CD1c-positive myeloid dendritic cell (primary cell): ENCODE data around the gene ABCA8.
"Not testable (repeated sequence)": the region's sequence is repeated elsewhere in the genome, so short reads cannot be mapped to it uniquely, and the experiment has no call there.

ENCODE experiments used
- DNase-seq: peaks from one replicate; pipeline ENCODE4 v3.0.0-alpha.2; 2016; ENCODE audit errors: extremely low spot score

ABCA8 gene

DNA sequence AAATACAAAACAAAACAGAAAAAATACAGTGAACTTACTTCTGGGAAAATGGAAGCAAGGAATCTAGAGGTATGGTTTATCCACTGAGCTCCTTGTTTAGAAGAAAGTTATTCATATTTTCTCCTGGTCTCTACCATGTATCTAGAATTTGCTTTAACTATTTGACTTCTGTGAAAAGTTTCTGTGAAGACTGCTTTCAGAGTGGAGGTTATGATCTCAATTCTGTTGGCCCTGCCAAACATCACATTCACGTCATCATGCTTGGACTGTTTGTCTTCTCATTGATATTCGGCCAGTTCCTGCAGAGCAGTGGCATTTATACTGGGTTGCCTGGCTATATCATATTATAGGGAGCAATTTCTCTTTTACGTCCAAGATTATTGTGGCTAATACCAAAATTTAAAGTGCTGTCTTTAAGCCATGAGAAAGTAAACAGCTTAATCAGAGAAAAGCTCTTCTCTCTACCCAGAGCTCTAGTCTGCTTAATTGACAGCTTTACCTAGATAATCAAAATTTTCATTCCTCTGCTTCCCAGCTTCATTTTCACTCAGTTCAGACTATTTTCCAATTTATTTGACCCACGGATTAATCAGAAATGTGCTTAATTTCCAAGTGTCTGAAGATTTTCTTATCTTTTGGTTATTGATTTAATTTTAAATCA is at the start of gene ABCA8:
Gene ABCA8, minus strand, starts transcription at position 212 of the 661 bp plus-strand sequence. CDS start 13,358 bp downstream, outside the sequence.
- DNase-seq, result no peak

- DNase-seq, result not testable (repeated sequence)
Observed at GRCh38 chr17:69004759-69005158, 49.6 kb upstream of the ABCA8 start.

DNA sequence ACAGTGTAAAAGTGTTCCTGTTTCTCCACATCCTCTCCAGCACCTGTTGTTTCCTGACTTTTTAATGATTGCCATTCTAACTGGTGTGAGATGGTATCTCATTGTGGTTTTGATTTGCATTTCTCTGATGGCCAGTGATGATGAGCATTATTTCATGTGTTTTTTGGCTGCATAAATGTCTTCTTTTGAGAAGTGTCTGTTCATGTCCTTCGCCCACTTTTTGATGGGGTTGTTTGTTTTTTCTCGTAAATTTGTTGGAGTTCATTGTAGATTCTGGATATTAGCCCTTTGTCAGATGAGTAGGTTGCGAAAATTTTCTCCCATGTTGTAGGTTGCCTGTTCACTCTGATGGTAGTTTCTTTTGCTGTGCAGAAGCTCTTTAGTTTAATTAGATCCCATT is 44.6 kb upstream of the ABCA8 start:
- not testable (repeated sequence) for DNase-seq

DNA sequence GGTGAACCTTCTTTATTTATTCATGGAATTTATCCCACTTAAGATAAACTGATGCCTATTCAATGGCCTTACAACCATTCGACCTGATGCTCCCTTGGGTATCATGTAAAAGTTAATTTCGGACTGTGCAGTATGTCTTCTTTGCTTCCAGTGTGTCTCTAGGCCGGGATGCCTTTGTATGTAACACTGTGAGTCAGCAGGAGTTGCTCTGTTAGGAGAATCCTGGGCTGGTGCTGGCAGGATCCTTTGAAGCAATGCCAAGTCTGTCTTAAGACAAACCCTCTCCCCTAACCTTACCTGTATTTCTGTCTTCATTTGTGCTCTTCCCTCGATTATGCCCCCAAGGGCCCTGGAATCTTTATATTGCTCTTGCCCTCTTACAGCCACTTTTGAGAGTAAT is 37.9 kb upstream of the ABCA8 start:
- no peak for DNase-seq

DNA sequence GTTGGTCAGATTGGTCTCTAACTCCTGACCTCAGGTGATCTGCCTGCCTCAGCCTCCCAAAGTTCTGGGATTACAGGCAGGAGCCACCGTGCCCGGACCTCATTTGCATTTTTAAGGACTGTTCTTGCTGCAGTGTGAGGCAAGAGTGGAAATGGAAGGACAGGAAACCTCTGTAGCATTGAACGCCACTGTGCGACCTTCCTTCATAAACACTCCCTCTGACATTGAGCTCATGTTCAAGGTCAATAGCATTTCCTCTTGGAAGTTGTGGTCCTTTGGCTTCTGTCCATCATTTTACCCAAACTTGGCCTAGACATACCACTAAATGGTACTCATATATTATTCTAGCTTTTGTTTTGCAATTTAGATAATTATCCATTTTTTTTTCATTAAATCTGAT is 32.8 kb upstream of the ABCA8 start:
- DNase-seq, result no peak

GRCh38 chr17:68981288-68981687 is 26.1 kb upstream of the ABCA8 start:
- DNase-seq, result peak; percentile 3

DNA sequence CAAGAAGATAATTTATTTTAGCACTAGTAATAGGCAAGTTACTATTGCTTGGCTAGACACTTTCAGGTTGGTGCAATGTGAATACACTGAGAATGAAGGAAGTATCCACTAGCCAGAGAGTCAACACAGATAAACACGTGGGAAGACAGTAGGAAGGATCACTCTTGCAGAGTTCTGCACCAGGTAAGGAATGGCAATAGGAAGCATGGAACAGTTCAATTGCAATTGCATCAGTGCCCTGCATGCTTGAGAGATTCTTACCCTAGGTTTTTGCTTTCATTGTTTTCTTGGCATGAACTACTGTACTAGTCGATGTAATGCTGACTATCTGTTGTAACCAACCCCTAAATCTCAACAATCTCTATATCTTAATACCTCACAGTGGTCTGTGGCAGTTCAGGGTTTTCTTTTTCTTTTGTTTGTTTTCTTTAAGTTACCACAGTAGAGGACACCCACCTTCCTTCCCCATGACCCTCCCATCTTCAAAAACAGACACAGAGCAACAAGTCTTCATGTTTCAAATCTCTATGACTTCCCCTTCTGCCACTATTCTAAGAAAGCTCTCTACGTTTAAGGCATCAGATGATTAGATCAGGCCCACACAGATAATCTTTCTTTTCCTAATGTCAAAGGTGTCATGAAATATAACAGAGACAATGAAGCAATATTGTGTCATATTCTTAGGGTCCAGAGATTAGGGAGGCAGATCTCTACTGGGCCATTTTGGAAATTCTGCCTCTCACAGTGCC is 18.1 kb upstream of the ABCA8 start:
- peak; percentile 19 for DNase-seq

DNA sequence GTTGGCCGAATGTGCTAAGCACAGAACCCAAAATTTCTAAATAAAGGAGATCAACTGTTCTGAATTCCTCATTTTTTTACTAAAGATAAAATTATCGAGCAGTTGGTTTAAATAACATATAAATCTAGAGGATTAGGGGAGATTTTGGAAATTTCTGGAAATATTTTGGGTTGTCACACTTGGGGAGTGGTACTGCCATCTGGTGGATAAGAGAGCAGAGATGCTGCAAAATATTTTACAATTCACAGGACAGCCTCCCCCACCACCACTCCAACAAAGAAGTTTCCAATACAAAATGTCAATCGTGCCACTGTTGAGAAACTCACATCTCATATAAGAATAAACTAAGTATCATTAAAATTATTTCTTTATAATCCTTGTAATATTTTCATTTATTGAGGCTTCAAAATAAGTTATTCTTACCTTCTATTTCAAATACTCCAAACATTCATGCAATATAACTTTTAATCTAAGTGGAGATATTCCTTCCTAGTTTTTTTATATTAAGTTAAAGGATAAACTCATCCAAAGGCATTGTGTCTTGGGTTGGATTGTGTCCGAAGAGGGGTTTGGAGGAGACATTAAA is 17.0 kb upstream of the ABCA8 start:
- DNase-seq, result peak; percentile 30

DNA sequence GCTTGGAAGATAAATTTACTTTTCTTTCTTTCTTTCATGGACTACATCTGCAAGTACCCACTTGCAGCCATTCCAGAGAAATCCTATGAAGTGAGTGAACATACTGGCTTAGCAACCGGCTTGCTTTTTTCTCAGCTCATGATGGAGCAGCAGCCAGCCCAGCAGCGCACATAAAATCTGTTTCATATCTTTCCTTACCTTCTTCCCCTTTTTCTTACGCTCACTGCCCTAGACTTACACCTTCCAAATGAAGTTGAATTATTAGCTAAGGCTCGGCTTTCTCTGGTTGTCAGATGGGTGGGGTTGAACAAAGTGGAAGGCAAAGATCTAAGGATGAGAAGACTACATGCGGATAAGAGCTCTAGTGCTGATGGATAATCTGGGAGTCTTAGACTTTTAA is 13.9 kb upstream of the ABCA8 start:
- peak; percentile 5 for DNase-seq

- DNase-seq, result no peak
Observed at GRCh38 chr17:68963958-68964357, 8.8 kb upstream of the ABCA8 start.

DNA sequence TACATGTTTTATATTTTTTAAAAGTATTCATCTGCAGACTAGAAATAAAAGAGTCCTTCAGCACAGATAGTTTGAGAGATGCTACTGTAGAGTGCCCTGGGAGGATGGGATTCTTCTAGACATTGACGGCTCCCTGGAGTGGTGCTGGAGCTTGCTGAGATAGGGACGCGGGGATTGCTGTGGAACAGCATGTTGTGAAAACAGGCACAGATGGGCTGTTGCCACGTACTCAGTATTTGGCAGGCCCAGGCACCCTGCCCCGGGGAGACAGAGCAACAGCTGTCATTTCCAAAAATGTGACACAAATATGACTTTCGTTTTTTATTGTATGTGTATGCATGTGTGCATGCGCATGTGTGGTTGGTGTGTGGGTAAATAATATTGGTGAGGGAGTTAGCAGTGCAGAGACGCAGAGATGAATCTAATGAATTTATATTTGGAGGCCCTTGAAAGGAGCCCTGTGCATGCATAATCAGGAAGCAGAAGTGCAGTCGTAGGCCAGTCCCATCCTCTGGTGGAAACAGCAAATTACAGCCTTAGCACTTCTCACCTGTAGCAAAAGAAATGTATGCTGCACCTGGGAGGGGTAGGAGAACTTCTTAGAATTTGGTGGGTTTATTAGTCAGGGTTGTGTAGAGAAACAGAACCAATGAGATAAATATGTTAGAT is 6.2 kb upstream of the ABCA8 start:
- DNase-seq, result no peak

DNA sequence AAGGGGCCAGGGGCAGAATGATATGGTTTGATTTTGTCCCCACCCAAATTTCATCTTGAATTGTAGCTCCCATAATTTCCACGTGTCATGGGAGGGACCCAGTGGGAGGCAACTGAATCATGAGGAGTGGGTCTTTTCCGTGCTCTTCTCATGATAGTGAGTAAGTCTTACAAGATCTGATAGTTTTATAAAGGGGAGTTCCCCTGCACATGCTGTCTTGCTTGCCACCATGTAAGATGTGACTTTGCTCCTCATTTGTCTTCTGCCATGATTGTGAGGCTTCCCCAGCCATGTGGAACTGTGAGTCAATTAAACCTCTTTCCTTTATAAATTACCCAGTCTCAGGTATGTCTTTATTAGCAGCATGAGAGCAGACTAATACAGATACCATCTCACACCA is 3.9 kb upstream of the ABCA8 start:
- DNase-seq, result not testable (repeated sequence)

DNA sequence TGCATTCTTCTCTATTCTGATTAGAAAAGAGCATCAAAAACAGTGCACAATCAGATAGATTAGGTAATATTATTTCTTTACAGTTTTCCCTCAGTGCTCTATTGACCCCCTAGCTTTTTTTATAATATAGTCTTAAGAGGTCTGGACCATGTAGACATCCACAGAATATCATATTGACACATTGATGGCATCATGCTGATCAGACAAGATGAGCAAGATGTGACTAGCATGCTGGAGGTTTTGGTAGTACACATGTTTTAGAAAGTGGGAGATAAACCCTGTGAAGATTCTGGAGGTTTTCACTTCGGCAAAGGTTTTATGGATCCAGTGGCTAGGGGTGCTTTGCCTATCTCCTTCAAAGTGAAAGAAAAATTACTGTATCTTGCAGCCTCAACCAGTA is 2.8 kb upstream of the ABCA8 start:
- no peak for DNase-seq

GRCh38 chr17:68954146-68954896 is 871 bp downstream of the ABCA8 start:
- no peak for DNase-seq

DNA sequence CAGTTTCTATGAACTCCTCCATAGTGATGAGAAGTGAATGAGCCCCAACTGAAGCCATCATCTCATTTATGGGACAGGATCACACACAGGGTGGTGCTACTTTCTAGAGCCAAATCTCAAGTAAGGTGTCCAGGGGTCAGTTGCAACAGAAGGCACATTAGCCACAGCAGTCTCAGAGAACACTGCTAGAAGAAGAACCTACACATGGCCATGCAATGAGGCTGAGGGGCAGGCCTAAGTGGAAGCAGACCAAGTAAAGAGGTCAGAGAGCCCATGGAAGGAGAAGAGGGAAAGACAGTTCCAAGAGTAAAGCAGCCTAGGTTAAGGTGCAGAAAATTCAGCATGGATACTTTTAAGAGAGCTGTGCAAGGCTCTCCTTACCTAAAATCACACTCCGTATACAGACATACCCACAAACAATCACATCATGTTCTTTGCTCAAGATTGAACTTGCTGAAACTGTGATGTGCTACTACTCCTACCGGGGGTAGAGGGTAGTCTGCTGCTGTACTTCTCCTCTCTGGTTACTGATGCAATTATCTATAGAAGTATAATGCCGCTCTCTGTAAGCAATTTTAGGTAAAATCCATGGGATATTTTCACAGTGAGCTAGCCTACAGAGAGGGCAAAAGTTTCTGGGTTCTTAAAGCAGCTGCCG is 1.7 kb downstream of the ABCA8 start:
- no peak for DNase-seq

DNA sequence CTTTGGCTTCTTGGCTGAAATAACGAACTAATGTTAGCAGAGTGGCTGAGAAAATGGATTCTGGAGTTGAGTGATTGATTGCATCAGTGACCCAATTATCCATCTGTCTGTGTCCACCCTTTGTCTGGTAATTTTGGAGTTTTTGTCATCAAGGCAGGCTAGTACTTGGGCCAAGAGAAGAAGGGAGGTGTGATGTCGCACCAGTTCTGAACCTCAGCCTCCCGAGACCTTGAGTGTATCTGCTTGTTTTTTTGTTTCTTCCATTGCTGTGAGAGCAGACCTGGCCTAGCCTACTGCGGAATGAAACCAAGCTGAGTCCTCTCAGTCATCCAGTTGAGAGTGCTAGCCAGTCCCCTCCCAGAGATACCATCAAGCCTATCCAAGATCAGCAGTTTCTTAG is 4.5 kb downstream of the ABCA8 start:
- no peak for DNase-seq

DNA sequence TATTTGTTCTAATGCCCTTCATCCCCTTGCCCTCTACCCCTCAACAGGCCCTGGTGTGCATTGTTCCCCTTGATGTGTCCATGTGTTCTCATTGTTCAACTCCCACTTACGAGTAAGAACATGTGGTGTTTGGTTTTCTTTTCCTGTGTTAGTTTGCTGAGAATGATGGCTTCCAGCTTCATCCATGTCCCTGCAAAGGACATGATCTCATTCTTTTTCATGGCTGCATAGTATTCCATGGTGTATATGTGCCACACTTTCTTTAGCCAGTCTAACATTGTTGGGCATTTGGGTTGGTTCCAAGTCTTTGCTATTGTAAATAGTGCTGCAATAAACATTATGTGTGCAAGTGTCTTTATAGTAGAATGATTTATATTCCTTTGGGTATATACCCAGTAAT is 7.3 kb downstream of the ABCA8 start:
- not testable (repeated sequence) for DNase-seq

GRCh38 chr17:68944435-68945035 is 10.7 kb downstream of the ABCA8 start:
- DNase-seq, result no peak

- DNase-seq, result not testable (repeated sequence)
Observed at GRCh38 chr17:68943812-68944182, 11.4 kb downstream of the ABCA8 start.

GRCh38 chr17:68943123-68943811 is 11.9 kb downstream of the ABCA8 start:
- no peak for DNase-seq
